NCI-H1105 (cell line): ENCODE measurements around the gene AMHR2.

Source experiments
- DNase-seq: peaks from one replicate; lab custom pipeline; 2025; lab: John Stamatoyannopoulos, UW

AMHR2 gene

DNA sequence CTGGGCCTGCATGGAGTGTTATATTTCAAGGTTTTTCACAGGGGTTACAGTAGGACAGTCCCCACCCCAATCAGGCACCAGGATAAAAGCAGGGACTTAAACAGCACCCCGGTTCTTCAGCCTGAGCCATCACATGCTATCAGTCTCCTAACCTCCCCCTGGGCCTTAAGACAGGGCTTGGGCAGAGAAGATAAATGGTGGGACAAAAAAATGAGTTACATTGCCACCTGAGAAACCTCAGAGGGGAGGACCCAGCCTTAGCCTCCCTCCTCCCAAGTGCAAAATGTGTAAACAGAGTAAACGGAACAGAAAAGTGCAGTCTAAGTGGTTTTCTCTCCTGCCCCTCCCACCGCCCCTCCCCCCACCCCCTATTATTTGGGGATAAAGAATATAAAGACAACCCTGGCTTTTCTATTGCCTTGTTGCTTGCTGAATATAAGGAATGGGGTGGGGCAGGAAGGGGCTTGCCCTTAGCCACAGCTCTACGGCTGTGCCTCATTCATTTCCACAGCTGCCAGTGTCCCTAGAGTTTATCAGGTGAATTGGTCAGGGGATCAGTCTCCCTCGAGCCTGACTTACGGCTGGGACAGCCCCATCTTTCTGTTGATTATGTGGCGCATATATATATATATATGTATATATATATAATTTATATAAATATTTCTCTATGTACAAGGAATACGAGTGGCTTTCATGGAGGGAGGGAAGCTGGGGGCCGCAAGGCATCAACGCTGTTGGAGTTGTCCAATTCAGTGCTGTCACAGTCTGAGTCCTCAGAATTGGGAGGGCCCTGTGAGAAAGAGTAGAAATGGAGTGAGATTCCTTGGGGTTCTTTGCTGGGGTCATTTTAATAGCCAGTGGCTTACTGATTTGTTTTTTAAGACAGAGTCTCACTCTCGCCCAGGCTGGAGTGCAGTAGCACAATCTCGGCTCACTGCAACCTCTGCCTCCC, 57.1 kb downstream of the AMHR2 start:
- no peak for DNase-seq
